Neural cell (in vitro differentiated cells): ENCODE results near the gene GGT6. TPM values are rescaled to one million over a fixed set of nuclear protein-coding genes. Genes with fewer than 3 reads are reported as not detected.

Experiments
- H2AFZ ChIP-seq: fragments of 200-600, 300-800 bp; sonication (generic), shearing (Covaris generic); 2 replicates; pipeline ENCODE4 v1.6.0; 2014; ENCODE audit warnings: low read depth, mild to moderate bottlenecking, antibody characterized with exemption, low read length, moderate library complexity
- H3F3A ChIP-seq: fragments of 200-600 bp; shearing (Covaris generic); 2 replicates; pipeline ENCODE4 v1.6.1; 2016; ENCODE audit warnings: mild to moderate bottlenecking, moderate library complexity, mixed read lengths, antibody characterized with exemption, low read length; ENCODE audit not compliant: insufficient read depth, poor library complexity, severe bottlenecking
- H3K27ac ChIP-seq: fragments of 200-600, 300-800 bp; sonication (generic), shearing (Covaris generic); 2 replicates; pipeline ENCODE4 v1.5.1; 2014; ENCODE audit warnings: mild to moderate bottlenecking, low read length, moderate library complexity
- H3K27me3 ChIP-seq: fragments of 300-800, 200-600 bp; sonication (generic), shearing (Covaris generic); 2 replicates; pipeline ENCODE4 v1.6.0; 2014; ENCODE audit warnings: mild to moderate bottlenecking, low read depth, low read length, moderate library complexity; ENCODE audit not compliant: insufficient read depth
- H3K36me3 ChIP-seq: fragments of 300-800, 200-600 bp; sonication (generic), shearing (Covaris generic); 2 replicates; pipeline ENCODE4 v1.5.1; 2014; ENCODE audit warnings: mild to moderate bottlenecking, antibody characterized with exemption, low read length, moderate library complexity; ENCODE audit not compliant: insufficient read depth
- H3K4me2 ChIP-seq: fragments of 300-800, 200-600 bp; sonication (generic), shearing (Covaris generic); 2 replicates; pipeline ENCODE4 v1.6.0; 2014; ENCODE audit warnings: mild to moderate bottlenecking, low read length
- H3K4me3 ChIP-seq: fragments of 300-800, 200-600 bp; sonication (generic), shearing (Covaris generic); 2 replicates; pipeline ENCODE4 v1.5.1; 2014; ENCODE audit warnings: mild to moderate bottlenecking, low read length, moderate library complexity
- H3K79me2 ChIP-seq: fragments of 200-600 bp; shearing (Covaris generic); replicated peaks from 2 replicates; pipeline ENCODE4 v1.6.0; 2014; ENCODE audit warnings: mild to moderate bottlenecking, low read length, moderate library complexity; ENCODE audit not compliant: insufficient read depth
- H3K9ac ChIP-seq: fragments of 300-800, 200-600 bp; sonication (generic), shearing (Covaris generic); 2 replicates; pipeline ENCODE4 v1.6.1; 2016; ENCODE audit warnings: mild to moderate bottlenecking, low read length, mixed read lengths
- H3K9me2 ChIP-seq: fragments of 200-600 bp; shearing (Covaris generic); 2 replicates; pipeline ENCODE4 v1.6.1; 2016; ENCODE audit warnings: mild to moderate bottlenecking, low read length, mixed read lengths; ENCODE audit not compliant: insufficient read depth
- H3K9me3 ChIP-seq: fragments of 200-600, 300-800 bp; sonication (generic), shearing (Covaris generic); 2 replicates; pipeline ENCODE4 v1.6.1; 2016; ENCODE audit warnings: mild to moderate bottlenecking, mixed run types, low read length, moderate library complexity, mixed read lengths
- H4K20me1 ChIP-seq: fragments of 200-600 bp; shearing (Covaris generic); 2 replicates; pipeline ENCODE4 v1.6.1; 2016; ENCODE audit warnings: mild to moderate bottlenecking, mixed run types; ENCODE audit not compliant: insufficient read depth
- CTCF ChIP-seq: fragments of 450-650 bp; IDR thresholded peaks from 2 replicates; pipeline ENCODE4 v1.5.1; 2014; ENCODE audit warnings: antibody characterized with exemption, mild to moderate bottlenecking, moderate library complexity; ENCODE audit not compliant: poor library complexity, severe bottlenecking
- EP300 ChIP-seq: fragments of 450-650 bp; conservative IDR thresholded peaks from 2 replicates; pipeline ENCODE4 v1.6.1; 2014; ENCODE audit warnings: antibody characterized with exemption, mild to moderate bottlenecking, moderate library complexity; ENCODE audit not compliant: poor library complexity, severe bottlenecking
- EZH2 ChIP-seq: fragments of 200-600, 300-800 bp; shearing (Covaris generic), sonication (generic); IDR thresholded peaks from 2 replicates; pipeline ENCODE4 v1.6.1; 2014; ENCODE audit warnings: antibody characterized with exemption, low read length, borderline replicate concordance, mild to moderate bottlenecking; ENCODE audit not compliant: insufficient read depth, poor library complexity, severe bottlenecking
- MXI1 ChIP-seq: fragments of 450-650 bp; conservative IDR thresholded peaks from 2 replicates; pipeline ENCODE4 v1.6.1; 2014; ENCODE audit warnings: antibody characterized with exemption, mild to moderate bottlenecking; ENCODE audit not compliant: poor library complexity, severe bottlenecking
- POLR2AphosphoS5 ChIP-seq: IDR thresholded peaks from 2 replicates; pipeline ENCODE4 v1.6.1; 2012
- RAD21 ChIP-seq: fragments of 450-650 bp; conservative IDR thresholded peaks from 2 replicates; pipeline ENCODE4 v1.6.1; 2014; ENCODE audit warnings: antibody characterized with exemption, mild to moderate bottlenecking, moderate library complexity
- REST ChIP-seq: IDR thresholded peaks from 2 replicates; pipeline ENCODE4 v1.6.1; 2012; ENCODE audit warnings: borderline replicate concordance
- SMC3 ChIP-seq: fragments of 450-650 bp; conservative IDR thresholded peaks from 2 replicates; pipeline ENCODE4 v1.6.1; 2014; ENCODE audit warnings: antibody characterized with exemption, mild to moderate bottlenecking, moderate library complexity; ENCODE audit not compliant: poor library complexity
- TAF1 ChIP-seq: IDR thresholded peaks from 2 replicates; pipeline ENCODE4 v1.6.1; 2012; ENCODE audit warnings: low read depth
- polyA plus RNA-seq: library from polyadenylated mRNA; depleted of rRNA; stranded (reverse); fragments of >200 nt; gene quantifications from 2 replicates; pipeline ENCODE4 v1.2.3, GENCODE V29; 2014

Gene GGT6
- polyA plus RNA-seq, 1 donor from 2014 or later: not detected

GRCh38 chr17:4549781-4550533 lies 10.4 kb downstream of the GGT6 start:
- H3K4me3 ChIP-seq: no peak overlapping the region
- H3K27ac ChIP-seq: no peak overlapping the region
- H2AFZ ChIP-seq: no peak overlapping the region
- no peak overlapping the region for H3K4me2 ChIP-seq
- no peaks in the 10 kb centered on the region for H3F3A ChIP-seq
- no peaks in the 10 kb centered on the region for H3K27me3 ChIP-seq
- no peaks in the 10 kb centered on the region for H3K9me2 ChIP-seq
- H3K9ac ChIP-seq: no peak overlapping the region
- H4K20me1 ChIP-seq: no peaks in the 10 kb centered on the region
- no peaks in the 10 kb centered on the region for H3K36me3 ChIP-seq
- no peaks in the 10 kb centered on the region for H3K79me2 ChIP-seq
- TF ChIP-seq RAD21 (no peak), POLR2AphosphoS5 (no peak), EP300 (no peak), CTCF (no peak), TAF1 (no peak), MXI1 (no peak), EZH2 (no peak), REST (no peak), SMC3 (no peak)
- H3K9me3 ChIP-seq: no peaks in the 10 kb centered on the region

- H3K36me3 ChIP-seq: no peaks in the 10 kb centered on the region
- no peak overlapping the region for H3K27ac ChIP-seq
- H3K27me3 ChIP-seq: no peaks in the 10 kb centered on the region
- no peak overlapping the region for H3K4me2 ChIP-seq
- H3K9ac ChIP-seq: no peak overlapping the region
- H3F3A ChIP-seq: no peaks in the 10 kb centered on the region
- no peaks in the 10 kb centered on the region for H3K79me2 ChIP-seq
- H3K9me3 ChIP-seq: no peaks in the 10 kb centered on the region
- no peak overlapping the region for H2AFZ ChIP-seq
- H3K9me2 ChIP-seq: no peaks in the 10 kb centered on the region
- no peak overlapping the region for H3K4me3 ChIP-seq
- no peaks in the 10 kb centered on the region for H4K20me1 ChIP-seq
- TF ChIP-seq EZH2 (no peak), EP300 (no peak), TAF1 (no peak), SMC3 (no peak), CTCF (no peak), REST (no peak), RAD21 (no peak), POLR2AphosphoS5 (no peak)
Observed at GRCh38 chr17:4548721-4549531, 11.5 kb downstream of the GGT6 start.
